ENCODE results near the gene ADCY2. TPM values are rescaled to one million over a fixed set of nuclear protein-coding genes. Genes with fewer than 3 reads are reported as not detected.
A peak's percentile ranks its signal among the peaks of the same experiment; 100 is the strongest.

ADCY2 gene
- total RNA-seq, 2 donors from 2014 or later: 8.3 to 15.1 TPM

- no peak for DNase-seq (ENCODE audit: low spot score)
- intact Hi-C loops (cut with DNase I): no loop called here
Measured at GRCh38 chr5:7784683-7785380, 388.9 kb downstream of the ADCY2 start.

- no peak for DNase-seq (ENCODE audit: low spot score)
- intact Hi-C loops (cut with DNase I): no loop called here
Measured at GRCh38 chr5:7787770-7788169, 391.8 kb downstream of the ADCY2 start.

- no peak for DNase-seq (ENCODE audit: low spot score)
- intact Hi-C loops (cut with DNase I): no loop called here
Measured at GRCh38 chr5:7789567-7789966, 393.6 kb downstream of the ADCY2 start.

- DNase-seq (ENCODE audit: low spot score): no peak
- intact Hi-C loops (cut with DNase I): no loop called here
Measured at GRCh38 chr5:7793895-7794294, 398.0 kb downstream of the ADCY2 start.

- no peak for DNase-seq (ENCODE audit: low spot score)
- intact Hi-C loops (cut with DNase I): no loop called here
Measured at GRCh38 chr5:7794311-7794710, 398.4 kb downstream of the ADCY2 start.

- intact Hi-C loops (cut with DNase I): no loop called here
- DNase-seq (ENCODE audit: low spot score): no peak
Measured at GRCh38 chr5:7794823-7795222, 398.9 kb downstream of the ADCY2 start.

- intact Hi-C loops (cut with DNase I): no loop called here
- DNase-seq (ENCODE audit: low spot score): no peak
Measured at GRCh38 chr5:7795306-7795705, 399.4 kb downstream of the ADCY2 start.

- intact Hi-C loops (cut with DNase I): no loop called here
- DNase-seq (ENCODE audit: low spot score): no peak
Measured at GRCh38 chr5:7801891-7802614, 406.1 kb downstream of the ADCY2 start.

- intact Hi-C loops (cut with DNase I): no loop called here
- no peak for DNase-seq (ENCODE audit: low spot score)
Measured at GRCh38 chr5:7802855-7803254, 406.9 kb downstream of the ADCY2 start.

- no peak for DNase-seq (ENCODE audit: low spot score)
- intact Hi-C loops (cut with DNase I): no loop called here
Measured at GRCh38 chr5:7803937-7804336, 408.0 kb downstream of the ADCY2 start.

- intact Hi-C loops (cut with DNase I): no loop called here
- DNase-seq (ENCODE audit: low spot score): no peak
Measured at GRCh38 chr5:7805379-7805778, 409.4 kb downstream of the ADCY2 start.

- intact Hi-C loops (cut with DNase I): no loop called here
- DNase-seq (ENCODE audit: low spot score): no peak
Measured at GRCh38 chr5:7808998-7809397, 413.1 kb downstream of the ADCY2 start.

GRCh38 chr5:7811715-7812114 is 415.8 kb downstream of the ADCY2 start:
- DNase-seq (ENCODE audit: low spot score): no peak
- intact Hi-C loops (cut with DNase I): loop anchor here in 1 of 2 donors (10.0 kb wide), 1 partner anchor 417 kb away; the partner anchor contains the start of gene ADCY2

GRCh38 chr5:7813007-7813406 is 417.1 kb downstream of the ADCY2 start:
- DNase-seq (ENCODE audit: low spot score): no peak
- intact Hi-C loops (cut with DNase I): loop anchor here in 1 of 2 donors (10.0 kb wide), 1 partner anchor 418 kb away; the partner anchor contains the start of gene ADCY2

- DNase-seq (ENCODE audit: low spot score): no peak
- intact Hi-C loops (cut with DNase I): loop anchor here in 1 of 2 donors (10.0 kb wide), 1 partner anchor 419 kb away; the partner anchor contains the start of gene ADCY2
Measured at GRCh38 chr5:7813576-7813975, 417.6 kb downstream of the ADCY2 start.

- DNase-seq (ENCODE audit: low spot score): no peak
- intact Hi-C loops (cut with DNase I): loop anchor here in 1 of 2 donors (10.0 kb wide), 1 partner anchor 420 kb away; the partner anchor contains the start of gene ADCY2
Measured at GRCh38 chr5:7814816-7815215, 418.9 kb downstream of the ADCY2 start.

- peak; percentile 94 for DNase-seq (ENCODE audit: low spot score)
- intact Hi-C loops (cut with DNase I): loop anchor here in 1 of 2 donors (10.0 kb wide), 1 partner anchor 421 kb away; the partner anchor contains the start of gene ADCY2
Measured at GRCh38 chr5:7815892-7816534, 420.1 kb downstream of the ADCY2 start.

GRCh38 chr5:7816535-7816901 is 420.6 kb downstream of the ADCY2 start:
- intact Hi-C loops (cut with DNase I): loop anchor here in 1 of 2 donors (10.0 kb wide), 1 partner anchor 422 kb away; the partner anchor contains the start of gene ADCY2
- no peak for DNase-seq (ENCODE audit: low spot score)

- intact Hi-C loops (cut with DNase I): loop anchor here in 1 of 2 donors (10.0 kb wide), 1 partner anchor 428 kb away; the partner anchor contains the start of gene ADCY2
- no peak for DNase-seq (ENCODE audit: low spot score)
Measured at GRCh38 chr5:7822449-7822848, 426.5 kb downstream of the ADCY2 start.

- intact Hi-C loops (cut with DNase I): loop anchor here in 1 of 2 donors (10.0 kb wide), 1 partner anchor 429 kb away; the partner anchor contains the start of gene ADCY2
- DNase-seq (ENCODE audit: low spot score): no peak
Measured at GRCh38 chr5:7823594-7823993, 427.7 kb downstream of the ADCY2 start.
